SK-N-SH (cell line): Measurements from ENCODE around the gene LRRC27. TPM values are rescaled to one million over a fixed set of nuclear protein-coding genes. Genes with fewer than 3 reads are reported as not detected.
"Not testable (repeated sequence)": the region's sequence is repeated elsewhere in the genome, so short reads cannot be mapped to it uniquely, and the experiment has no call there.

Experiments used
- CTCF ChIA-PET: fragments of 300-600, 350-600 bp; formaldehyde crosslinking; extraction: SDS; loops from one replicate; lab custom pipeline; 2021; lab: Yijun Ruan, JAX
- POLR2A ChIA-PET: fragments of 350-600 bp; sonication (Branson Sonifier 250); formaldehyde crosslinking; extraction: SDS; loops from one replicate; lab custom pipeline; 2020; ENCODE audit warnings: antibody characterized with exemption, inconsistent platforms; lab: Yijun Ruan, JAX
- DNase-seq: peaks from one replicate; pipeline ENCODE4 v3.0.0; 2012
- H2AFZ ChIP-seq: fragments of 200-600 bp; sonication (generic); 2 replicates; pipeline ENCODE4 v1.8.1; 2016; ENCODE audit warnings: antibody characterized with exemption, mild to moderate bottlenecking, low read depth
- H3F3A ChIP-seq: fragments of 200-600 bp; sonication (generic); replicated peaks from 2 replicates; pipeline ENCODE3; 2016; ENCODE audit warnings: antibody characterized with exemption, mild to moderate bottlenecking; ENCODE audit not compliant: insufficient read depth
- H3K27ac ChIP-seq, 2 experiments: fragments of 200-500 bp in 1 of 2; fragments of 200-600 bp in 1 of 2; sonication (Bioruptor generic) in 1 of 2; sonication (generic), shearing (Covaris generic) in 1 of 2; 2 replicates each; pipeline versions ENCODE4 v1.5.1 to v1.6.1; 2014 to 2016; ENCODE audit warnings: low read depth in 2 of 2, inconsistent platforms in 1 of 2, low read length in 1 of 2, mild to moderate bottlenecking in 1 of 2, mixed read lengths in 1 of 2
- H3K27me3 ChIP-seq: fragments of 200-600 bp; sonication (generic), shearing (Covaris generic); 2 replicates; pipeline ENCODE4 v1.6.1; 2016; ENCODE audit warnings: mixed run types; ENCODE audit not compliant: insufficient read depth
- H3K36me3 ChIP-seq, 2 experiments: fragments of 200-500 bp in 1 of 2; fragments of 200-600 bp in 1 of 2; sonication (Bioruptor generic) in 1 of 2; sonication (generic) in 1 of 2; replicated peaks in 1 of 2; 2 replicates each; pipeline versions ENCODE3 to v1.5.1; 2014 to 2016; ENCODE audit warnings: low read length in 1 of 2, mild to moderate bottlenecking in 1 of 2; ENCODE audit not compliant: insufficient read depth in 2 of 2, control insufficient read depth in 1 of 2
- H3K4me1 ChIP-seq, 2 experiments: fragments of 200-500 bp in 1 of 2; fragments of 200-600 bp in 1 of 2; sonication (Bioruptor generic) in 1 of 2; sonication (generic), shearing (Covaris generic) in 1 of 2; 2 replicates each; pipeline versions ENCODE4 v1.5.1 to v1.6.1; 2014 to 2016; ENCODE audit warnings: low read depth in 1 of 2, low read length in 1 of 2, mixed run types in 1 of 2; ENCODE audit not compliant: insufficient read depth in 2 of 2, control insufficient read depth in 1 of 2
- H3K4me2 ChIP-seq: fragments of 200-600 bp; sonication (generic), shearing (Covaris generic); 2 replicates; pipeline ENCODE4 v1.6.1; 2017; ENCODE audit warnings: mixed run types
- H3K4me3 ChIP-seq, 2 experiments: fragments of 200-500 bp in 1 of 2; fragments of 200-600 bp in 1 of 2; sonication (Bioruptor generic) in 1 of 2; sonication (generic), shearing (Covaris generic) in 1 of 2; 2 replicates each; pipeline versions ENCODE4 v1.5.1 to v1.8.1; 2014 to 2016; ENCODE audit warnings: low read depth in 2 of 2, inconsistent platforms in 1 of 2, low read length in 1 of 2, mild to moderate bottlenecking in 1 of 2, mixed read lengths in 1 of 2, moderate library complexity in 1 of 2
- H3K79me2 ChIP-seq: fragments of 200-600 bp; sonication (generic); 2 replicates; pipeline ENCODE4 v1.8.1; 2017; ENCODE audit warnings: mild to moderate bottlenecking; ENCODE audit not compliant: insufficient read depth
- H3K9ac ChIP-seq: fragments of 200-600 bp; sonication (generic); 2 replicates; pipeline ENCODE4 v1.6.1; 2017; ENCODE audit warnings: mixed run types
- H3K9me2 ChIP-seq: fragments of 200-600 bp; sonication (generic); 2 replicates; pipeline ENCODE4 v1.6.1; 2017; ENCODE audit warnings: mixed run types
- H3K9me3 ChIP-seq: fragments of 200-600 bp; sonication (generic); 2 replicates; pipeline ENCODE4 v1.6.1; 2017; ENCODE audit warnings: mixed run types, mild to moderate bottlenecking, moderate library complexity
- H4K20me1 ChIP-seq: fragments of 200-600 bp; sonication (generic); 2 replicates; pipeline ENCODE4 v1.6.1; 2017; ENCODE audit warnings: mild to moderate bottlenecking, mixed run types; ENCODE audit not compliant: insufficient read depth
- CHD2 ChIP-seq: fragments of 150-350 bp; IDR thresholded peaks from 2 replicates; pipeline ENCODE4 v1.6.1; 2018; ENCODE audit warnings: low read length; ENCODE audit not compliant: partially characterized antibody
- FOSL2 ChIP-seq: IDR thresholded peaks from 2 replicates; pipeline ENCODE4 v1.4.0; 2012; ENCODE audit warnings: low read depth, mild to moderate bottlenecking, moderate library complexity, borderline replicate concordance
- FOXJ3 ChIP-seq: sonication (generic); formaldehyde crosslinking; IDR thresholded peaks from 2 replicates; pipeline ENCODE4 v1.5.1; 2020; ENCODE audit warnings: mild to moderate bottlenecking, missing genetic modification reagents
- GATA2 ChIP-seq: sonication (generic); formaldehyde crosslinking; IDR thresholded peaks from 2 replicates; pipeline ENCODE4 v1.5.0; 2020; ENCODE audit warnings: mild to moderate bottlenecking, missing genetic modification reagents
- MEF2A ChIP-seq: IDR thresholded peaks from 2 replicates; pipeline ENCODE4 v1.4.0; 2012; ENCODE audit warnings: low read depth, borderline replicate concordance
- MXI1 ChIP-seq: IDR thresholded peaks from 2 replicates; pipeline ENCODE4 v1.6.1; 2012; ENCODE audit warnings: mild to moderate bottlenecking, low read depth, low read length, improper control_type of control experiment
- NFIC ChIP-seq: IDR thresholded peaks from 2 replicates; pipeline ENCODE4 v1.4.0; 2012; ENCODE audit warnings: borderline replicate concordance
- POLR2AphosphoS5 ChIP-seq: IDR thresholded peaks from 2 replicates; pipeline ENCODE4 v1.6.1; 2012; ENCODE audit warnings: low read depth, low read length
- RCOR1 ChIP-seq: fragments of 150-350 bp; IDR thresholded peaks from 2 replicates; pipeline ENCODE4 v1.6.1; 2017; ENCODE audit warnings: antibody characterized with exemption, low read length
- RFX5 ChIP-seq: IDR thresholded peaks from 2 replicates; pipeline ENCODE4 v1.6.1; 2012; ENCODE audit warnings: mild to moderate bottlenecking, improper control_type of control experiment, low read length
- TCF12 ChIP-seq: IDR thresholded peaks from 2 replicates; pipeline ENCODE4 v1.4.0; 2012
- TEAD4 ChIP-seq: IDR thresholded peaks from 2 replicates; pipeline ENCODE4 v1.4.0; 2012; ENCODE audit warnings: mild to moderate bottlenecking, borderline replicate concordance; ENCODE audit not compliant: insufficient read depth
- YY1 ChIP-seq: IDR thresholded peaks from 2 replicates; pipeline ENCODE4 v1.4.0; 2012; ENCODE audit warnings: low read depth, mild to moderate bottlenecking
- WGBS: methylation state at CpG from one replicate; pipeline ENCODE4 v1.1.6; 2017; ENCODE audit warnings: low lambda C conversion rate; 5-methylcytosine and 5-hydroxymethylcytosine counted together
- polyA plus RNA-seq, 3 experiments: library from polyadenylated mRNA; depleted of rRNA; stranded (reverse); fragments of >200 nt; gene quantifications; 2 replicates each; pipeline ENCODE4 v1.2.3, GENCODE V29; 2012
- TF ChIP-seq, protein P1 (sequence below): fragments of 150-350 bp; IDR thresholded peaks from 2 replicates; pipeline ENCODE4 v1.6.1; 2016; ENCODE audit warnings: mild to moderate bottlenecking, low read depth, low read length
- TF ChIP-seq, protein P2 (sequence below): IDR thresholded peaks from 2 replicates; pipeline ENCODE4 v1.4.0; 2012; ENCODE audit warnings: low read depth, borderline replicate concordance
- TF ChIP-seq, protein P3 (sequence below): fragments of 200-600 bp; sonication (generic); IDR thresholded peaks from 2 replicates; pipeline ENCODE4 v1.6.1; 2017; ENCODE audit warnings: antibody characterized with exemption, mild to moderate bottlenecking, moderate library complexity

Gene LRRC27
- polyA plus RNA-seq, 1 of the 3 experiments (the other 2 are of a cell fraction): 10.0 TPM

DNA sequence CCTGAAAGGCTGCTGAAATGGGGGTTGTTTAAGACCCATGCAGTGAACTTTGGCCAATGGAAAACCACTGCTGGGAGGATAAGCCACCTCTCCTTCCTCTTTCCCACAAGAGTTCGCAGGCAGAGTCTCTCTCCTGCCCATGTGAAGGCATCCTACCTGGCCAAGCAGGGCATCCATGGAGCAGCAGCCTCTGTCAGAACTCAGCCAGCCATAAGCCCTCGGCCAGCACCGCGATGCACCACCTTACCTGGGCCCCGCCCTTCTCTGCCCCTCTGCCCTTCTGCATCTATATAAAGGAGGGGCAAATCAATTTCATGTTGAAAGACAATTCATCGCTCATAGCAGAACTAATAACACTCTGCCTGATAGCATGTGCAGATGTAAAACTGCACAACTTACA lies 18.1 kb upstream of the LRRC27 start (continued):
- TF ChIP-seq POLR2AphosphoS5 (no peak), RFX5 (no peak), CHD2 (no peak), MXI1 (no peak)
- TF ChIP-seq, protein P1, sequence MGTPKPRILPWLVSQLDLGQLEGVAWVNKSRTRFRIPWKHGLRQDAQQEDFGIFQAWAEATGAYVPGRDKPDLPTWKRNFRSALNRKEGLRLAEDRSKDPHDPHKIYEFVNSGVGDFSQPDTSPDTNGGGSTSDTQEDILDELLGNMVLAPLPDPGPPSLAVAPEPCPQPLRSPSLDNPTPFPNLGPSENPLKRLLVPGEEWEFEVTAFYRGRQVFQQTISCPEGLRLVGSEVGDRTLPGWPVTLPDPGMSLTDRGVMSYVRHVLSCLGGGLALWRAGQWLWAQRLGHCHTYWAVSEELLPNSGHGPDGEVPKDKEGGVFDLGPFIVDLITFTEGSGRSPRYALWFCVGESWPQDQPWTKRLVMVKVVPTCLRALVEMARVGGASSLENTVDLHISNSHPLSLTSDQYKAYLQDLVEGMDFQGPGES: no peak

DNA sequence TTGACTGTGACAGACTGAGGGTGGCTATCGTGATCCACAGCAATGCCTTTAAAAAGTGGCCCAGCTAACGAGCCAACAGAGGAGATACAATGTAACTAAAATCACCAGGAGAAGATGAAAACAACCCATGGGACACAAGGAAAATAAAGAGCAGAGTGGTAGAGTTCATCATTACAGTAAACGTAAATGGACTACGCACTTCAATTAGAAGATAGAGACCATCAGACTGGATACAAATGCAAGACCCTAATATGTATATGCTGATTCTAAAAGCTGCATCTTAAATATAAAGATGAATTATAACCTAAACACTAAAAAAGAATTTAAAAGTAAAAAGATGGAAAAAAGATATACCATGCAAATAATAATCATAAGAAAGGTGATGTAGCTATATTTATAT lies 17.7 kb upstream of the LRRC27 start:
- Histone ChIP-seq H4K20me1 (no peaks in the 10 kb centered on the region), H3K9ac (no peak overlapping the region), H3K4me2 (no peak overlapping the region), H3K36me3 (peaks cover 0 to 4% of the 10 kb centered on the region in 2 experiments), H3K27me3 (no peaks in the 10 kb centered on the region), H3K79me2 (peaks cover 4% of the 10 kb centered on the region), H2AFZ (no peak overlapping the region), H3K4me3 (no peak overlapping the region), H3K9me2 (no peaks in the 10 kb centered on the region), H3K27ac (no peak overlapping the region), H3F3A (no peaks in the 10 kb centered on the region), H3K4me1 (peaks cover 0 to 1% of the 10 kb centered on the region in 2 experiments; a peak in 1 of 4 replicates), H3K9me3 (no peaks in the 10 kb centered on the region)
- ChIA-PET POLR2A (no interaction called here), CTCF (interaction anchor here (1.5 kb wide), 1 partner anchor 39 kb away, joined by 3 read pairs; no protein-coding TSS in a partner anchor)
- no peak for DNase-seq
- TF ChIP-seq MXI1 (no peak), POLR2AphosphoS5 (no peak), RCOR1 (no peak), MEF2A (no peak), TCF12 (no peak), YY1 (no peak)
- WGBS: 93% methylated on average over 4 of the region's 4 CpGs

DNA sequence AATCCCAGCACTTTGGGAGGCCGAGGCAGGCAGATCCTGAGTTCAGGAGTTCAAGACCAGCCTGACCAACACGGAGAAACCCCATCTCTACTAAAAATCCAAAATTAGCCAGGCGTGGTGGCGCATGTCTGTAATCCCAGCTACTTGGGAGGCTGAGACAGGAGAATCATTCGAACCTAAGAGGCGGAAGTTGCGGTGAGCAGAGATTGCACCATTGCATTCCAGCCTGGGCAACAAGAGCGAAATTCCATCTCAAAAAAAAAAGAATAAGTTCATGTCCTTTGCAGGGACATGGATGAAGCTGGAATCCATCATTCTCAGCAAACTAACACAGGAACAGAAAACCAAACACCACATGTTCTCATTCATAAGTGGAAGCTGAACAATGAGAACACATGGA lies 17.1 kb upstream of the LRRC27 start:
- CTCF ChIA-PET, H3K9me2 ChIP-seq, H3K4me1 ChIP-seq, H3K27ac ChIP-seq, H2AFZ ChIP-seq, H4K20me1 ChIP-seq, H3K9me3 ChIP-seq, H3K79me2 ChIP-seq, H3K27me3 ChIP-seq, POLR2A ChIA-PET, H3K9ac ChIP-seq, H3K4me2 ChIP-seq, H3K4me3 ChIP-seq, H3F3A ChIP-seq, H3K36me3 ChIP-seq, DNase-seq: not testable (repeated sequence)
- 85% methylated on average over 8 of the region's 8 CpGs for WGBS

DNA sequence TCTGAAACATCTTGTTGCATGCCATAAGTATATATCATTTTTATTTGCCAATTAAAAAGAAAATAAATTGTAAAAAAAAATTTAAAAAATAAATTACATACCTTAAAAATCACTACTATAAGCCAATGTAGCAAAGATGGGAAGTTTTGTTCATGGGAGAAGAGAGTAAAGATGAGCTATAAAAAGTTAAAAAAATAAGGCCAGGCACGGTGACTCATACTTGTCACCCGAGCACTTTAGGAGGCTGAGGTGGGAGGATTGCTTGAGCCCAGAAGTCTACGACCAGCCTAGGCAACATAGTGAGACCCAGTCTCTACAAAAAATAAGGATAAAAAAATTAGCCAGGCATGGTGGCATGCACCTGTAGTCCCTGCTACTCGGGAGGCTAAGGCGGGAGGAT lies 15.9 kb upstream of the LRRC27 start:
- no peak overlapping the region for H2AFZ ChIP-seq
- no peak overlapping the region for H3K4me2 ChIP-seq
- H3K4me1 ChIP-seq: peaks cover 0 to 17% of the 10 kb centered on the region in 2 experiments; a peak in 3 of 4 replicates
- H3K27me3 ChIP-seq: no peaks in the 10 kb centered on the region
- DNase-seq: no peak
- H3K36me3 ChIP-seq: peaks cover 0 to 4% of the 10 kb centered on the region in 2 experiments
- no peaks in the 10 kb centered on the region for H3K9me3 ChIP-seq
- ChIA-PET POLR2A (no interaction called here), CTCF (no interaction called here)
- H3K9me2 ChIP-seq: no peaks in the 10 kb centered on the region
- H3K9ac ChIP-seq: no peak overlapping the region
- H3K27ac ChIP-seq: no peak overlapping the region
- no peak overlapping the region for H3K4me3 ChIP-seq
- WGBS: 70% methylated on average over 5 of the region's 5 CpGs
- H3K79me2 ChIP-seq: peaks cover 6% of the 10 kb centered on the region
- no peaks in the 10 kb centered on the region for H4K20me1 ChIP-seq
- H3F3A ChIP-seq: peaks cover 8% of the 10 kb centered on the region
- TF ChIP-seq FOSL2 (no peak), NFIC (no peak), FOXJ3 (CRISPR knock-in tag) (no peak), GATA2 (CRISPR knock-in tag) (no peak), POLR2AphosphoS5 (no peak), TCF12 (no peak), TEAD4 (no peak)
- TF ChIP-seq, protein P2, sequence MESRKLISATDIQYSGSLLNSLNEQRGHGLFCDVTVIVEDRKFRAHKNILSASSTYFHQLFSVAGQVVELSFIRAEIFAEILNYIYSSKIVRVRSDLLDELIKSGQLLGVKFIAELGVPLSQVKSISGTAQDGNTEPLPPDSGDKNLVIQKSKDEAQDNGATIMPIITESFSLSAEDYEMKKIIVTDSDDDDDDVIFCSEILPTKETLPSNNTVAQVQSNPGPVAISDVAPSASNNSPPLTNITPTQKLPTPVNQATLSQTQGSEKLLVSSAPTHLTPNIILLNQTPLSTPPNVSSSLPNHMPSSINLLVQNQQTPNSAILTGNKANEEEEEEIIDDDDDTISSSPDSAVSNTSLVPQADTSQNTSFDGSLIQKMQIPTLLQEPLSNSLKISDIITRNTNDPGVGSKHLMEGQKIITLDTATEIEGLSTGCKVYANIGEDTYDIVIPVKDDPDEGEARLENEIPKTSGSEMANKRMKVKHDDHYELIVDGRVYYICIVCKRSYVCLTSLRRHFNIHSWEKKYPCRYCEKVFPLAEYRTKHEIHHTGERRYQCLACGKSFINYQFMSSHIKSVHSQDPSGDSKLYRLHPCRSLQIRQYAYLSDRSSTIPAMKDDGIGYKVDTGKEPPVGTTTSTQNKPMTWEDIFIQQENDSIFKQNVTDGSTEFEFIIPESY: no peak
- TF ChIP-seq, protein P3, sequence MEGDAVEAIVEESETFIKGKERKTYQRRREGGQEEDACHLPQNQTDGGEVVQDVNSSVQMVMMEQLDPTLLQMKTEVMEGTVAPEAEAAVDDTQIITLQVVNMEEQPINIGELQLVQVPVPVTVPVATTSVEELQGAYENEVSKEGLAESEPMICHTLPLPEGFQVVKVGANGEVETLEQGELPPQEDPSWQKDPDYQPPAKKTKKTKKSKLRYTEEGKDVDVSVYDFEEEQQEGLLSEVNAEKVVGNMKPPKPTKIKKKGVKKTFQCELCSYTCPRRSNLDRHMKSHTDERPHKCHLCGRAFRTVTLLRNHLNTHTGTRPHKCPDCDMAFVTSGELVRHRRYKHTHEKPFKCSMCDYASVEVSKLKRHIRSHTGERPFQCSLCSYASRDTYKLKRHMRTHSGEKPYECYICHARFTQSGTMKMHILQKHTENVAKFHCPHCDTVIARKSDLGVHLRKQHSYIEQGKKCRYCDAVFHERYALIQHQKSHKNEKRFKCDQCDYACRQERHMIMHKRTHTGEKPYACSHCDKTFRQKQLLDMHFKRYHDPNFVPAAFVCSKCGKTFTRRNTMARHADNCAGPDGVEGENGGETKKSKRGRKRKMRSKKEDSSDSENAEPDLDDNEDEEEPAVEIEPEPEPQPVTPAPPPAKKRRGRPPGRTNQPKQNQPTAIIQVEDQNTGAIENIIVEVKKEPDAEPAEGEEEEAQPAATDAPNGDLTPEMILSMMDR: no peak
